Superior temporal gyrus (tissue), 1 donor: ENCODE measurements around the gene IFNL1.
A peak's percentile ranks its signal among the peaks of the same experiment; 100 is the strongest.
"Not testable (repeated sequence)": the region's sequence is repeated elsewhere in the genome, so short reads cannot be mapped to it uniquely, and the experiment has no call there.

ENCODE experiments used
- DNase-seq: peaks from one replicate; pipeline ENCODE4 v3.0.0-alpha.2; 2016; ENCODE audit errors: extremely low spot score

IFNL1 gene

GRCh38 chr19:39308531-39309304 lies 12.5 kb downstream of the IFNL1 start:
- DNase-seq: no peak

GRCh38 chr19:39309305-39309670 lies 13.1 kb downstream of the IFNL1 start:
- DNase-seq: not testable (repeated sequence)

- peak; percentile 76 for DNase-seq
These were observed 14.5 kb downstream of the IFNL1 start for GRCh38 chr19:39310558-39311311.

GRCh38 chr19:39314016-39314728 lies 18.0 kb downstream of the IFNL1 start:
- DNase-seq: no peak

GRCh38 chr19:39315933-39316332 lies 19.7 kb downstream of the IFNL1 start:
- DNase-seq: no peak

GRCh38 chr19:39316627-39317321 lies 20.6 kb downstream of the IFNL1 start:
- DNase-seq: no peak

GRCh38 chr19:39317476-39317875 lies 21.3 kb downstream of the IFNL1 start:
- no peak for DNase-seq

- no peak for DNase-seq
These were observed 21.9 kb downstream of the IFNL1 start for GRCh38 chr19:39318071-39318470.

GRCh38 chr19:39318690-39319089 lies 22.5 kb downstream of the IFNL1 start:
- no peak for DNase-seq

GRCh38 chr19:39319098-39319891 lies 23.1 kb downstream of the IFNL1 start:
- no peak for DNase-seq

- DNase-seq: no peak
These were observed 23.7 kb downstream of the IFNL1 start for GRCh38 chr19:39319892-39320248.

- no peak for DNase-seq
These were observed 25.1 kb downstream of the IFNL1 start for GRCh38 chr19:39321117-39321831.

GRCh38 chr19:39321832-39322176 lies 25.6 kb downstream of the IFNL1 start:
- DNase-seq: no peak

- DNase-seq: no peak
These were observed 28.1 kb downstream of the IFNL1 start for GRCh38 chr19:39324242-39324842.

- no peak for DNase-seq
These were observed 29.8 kb downstream of the IFNL1 start for GRCh38 chr19:39325778-39326665.

GRCh38 chr19:39327363-39328045 lies 31.3 kb downstream of the IFNL1 start:
- DNase-seq: no peak

- peak; percentile 95 for DNase-seq
These were observed 32.0 kb downstream of the IFNL1 start for GRCh38 chr19:39328046-39328705.

GRCh38 chr19:39329948-39330347 lies 33.7 kb downstream of the IFNL1 start:
- no peak for DNase-seq
